GM06990 (cell line): Measurements from ENCODE around the gene ARHGAP8.
"Not testable (repeated sequence)": the region's sequence is repeated elsewhere in the genome, so short reads cannot be mapped to it uniquely, and the experiment has no call there.

Experiments used
- DNase-seq: peaks from one replicate; pipeline ENCODE4 v3.0.0-alpha.2; 2011; ENCODE audit not compliant: insufficient read length; ENCODE audit errors: extremely low read depth
- H3K27me3 ChIP-seq: replicated peaks from 2 replicates; pipeline ENCODE4 v1.6.0; 2011; ENCODE audit warnings: low read length; ENCODE audit not compliant: control insufficient read depth, insufficient read depth
- H3K36me3 ChIP-seq: 2 replicates; pipeline ENCODE4 v1.5.1; 2011; ENCODE audit warnings: low read length; ENCODE audit not compliant: control insufficient read depth, insufficient read depth
- H3K4me3 ChIP-seq: replicated peaks from 2 replicates; pipeline ENCODE4 v1.5.1; 2011; ENCODE audit warnings: low read depth, mild to moderate bottlenecking, control low read depth, low read length
- TF ChIP-seq, protein P1 (sequence below): IDR thresholded peaks from 2 replicates; pipeline ENCODE4 v1.5.1; 2011; ENCODE audit warnings: low read length, control low read depth, mild to moderate bottlenecking, inconsistent platforms; ENCODE audit not compliant: insufficient read depth, poor library complexity, severe bottlenecking

ARHGAP8 gene

DNA sequence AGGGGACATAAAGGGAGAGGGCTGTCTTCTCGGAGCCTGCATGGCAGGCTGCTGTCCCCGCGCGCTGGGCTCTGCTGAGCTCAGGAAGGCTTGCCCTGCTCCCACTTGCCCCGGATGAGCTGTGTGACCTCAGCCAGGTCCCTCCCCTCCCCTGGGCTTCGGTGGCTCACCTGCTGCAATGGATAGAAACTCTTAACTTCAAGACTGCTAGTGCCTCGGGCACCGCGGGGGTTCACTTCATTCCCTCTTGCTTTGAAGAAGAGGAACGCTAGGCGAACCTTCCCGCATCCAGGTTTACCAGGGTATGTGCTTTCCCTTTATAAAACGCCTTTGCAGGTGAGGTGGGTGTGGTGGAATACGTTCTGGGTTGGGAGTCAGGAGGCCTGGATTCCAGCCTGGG, 142.4 kb downstream of the ARHGAP8 start:
- Histone ChIP-seq H3K27me3 (no peaks in the 10 kb centered on the region), H3K36me3 (no peaks in the 10 kb centered on the region), H3K4me3 (no peak overlapping the region)
- TF ChIP-seq, protein P1, sequence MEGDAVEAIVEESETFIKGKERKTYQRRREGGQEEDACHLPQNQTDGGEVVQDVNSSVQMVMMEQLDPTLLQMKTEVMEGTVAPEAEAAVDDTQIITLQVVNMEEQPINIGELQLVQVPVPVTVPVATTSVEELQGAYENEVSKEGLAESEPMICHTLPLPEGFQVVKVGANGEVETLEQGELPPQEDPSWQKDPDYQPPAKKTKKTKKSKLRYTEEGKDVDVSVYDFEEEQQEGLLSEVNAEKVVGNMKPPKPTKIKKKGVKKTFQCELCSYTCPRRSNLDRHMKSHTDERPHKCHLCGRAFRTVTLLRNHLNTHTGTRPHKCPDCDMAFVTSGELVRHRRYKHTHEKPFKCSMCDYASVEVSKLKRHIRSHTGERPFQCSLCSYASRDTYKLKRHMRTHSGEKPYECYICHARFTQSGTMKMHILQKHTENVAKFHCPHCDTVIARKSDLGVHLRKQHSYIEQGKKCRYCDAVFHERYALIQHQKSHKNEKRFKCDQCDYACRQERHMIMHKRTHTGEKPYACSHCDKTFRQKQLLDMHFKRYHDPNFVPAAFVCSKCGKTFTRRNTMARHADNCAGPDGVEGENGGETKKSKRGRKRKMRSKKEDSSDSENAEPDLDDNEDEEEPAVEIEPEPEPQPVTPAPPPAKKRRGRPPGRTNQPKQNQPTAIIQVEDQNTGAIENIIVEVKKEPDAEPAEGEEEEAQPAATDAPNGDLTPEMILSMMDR = no peak
- DNase-seq = no peak

DNA sequence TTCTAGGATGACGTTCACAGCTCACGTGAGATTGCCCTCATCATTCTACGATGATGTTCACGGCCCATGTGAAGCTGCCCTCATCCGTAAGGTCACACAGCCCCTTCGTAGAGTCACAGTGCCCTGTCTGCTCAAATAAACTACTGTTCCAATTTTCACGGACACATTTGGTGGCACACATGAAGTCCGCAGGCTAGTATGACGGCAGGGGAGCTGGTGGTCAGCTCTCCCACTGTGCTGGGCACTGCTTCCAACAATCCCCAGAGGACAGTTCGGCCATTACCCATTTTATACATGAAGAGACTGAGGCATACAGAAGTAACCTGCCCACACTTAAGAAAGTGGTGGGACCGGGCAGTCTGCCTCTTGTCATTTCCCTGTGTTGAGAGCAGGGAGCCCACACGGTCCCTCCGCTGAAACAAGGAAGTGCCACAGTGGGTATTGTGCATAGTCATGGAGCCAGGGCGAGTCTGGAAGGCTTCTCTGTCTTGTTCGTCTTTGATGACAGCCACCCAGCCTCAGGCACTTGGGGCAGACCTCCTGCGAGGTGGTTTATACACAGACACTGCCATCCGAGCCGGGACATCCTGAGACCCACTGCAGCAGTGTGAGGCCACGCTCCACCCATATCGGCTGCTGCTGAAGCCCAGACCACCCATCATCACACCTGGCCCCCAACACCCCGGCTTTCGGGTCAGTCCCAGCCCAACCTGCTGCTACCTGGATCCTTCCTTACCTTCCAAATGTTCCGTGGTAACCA, 143.1 kb downstream of the ARHGAP8 start:
- Histone ChIP-seq H3K27me3 (no peaks in the 10 kb centered on the region), H3K36me3 (no peaks in the 10 kb centered on the region), H3K4me3 (no peak overlapping the region)
- TF ChIP-seq, protein P1 = no peak
- DNase-seq = no peak

DNA sequence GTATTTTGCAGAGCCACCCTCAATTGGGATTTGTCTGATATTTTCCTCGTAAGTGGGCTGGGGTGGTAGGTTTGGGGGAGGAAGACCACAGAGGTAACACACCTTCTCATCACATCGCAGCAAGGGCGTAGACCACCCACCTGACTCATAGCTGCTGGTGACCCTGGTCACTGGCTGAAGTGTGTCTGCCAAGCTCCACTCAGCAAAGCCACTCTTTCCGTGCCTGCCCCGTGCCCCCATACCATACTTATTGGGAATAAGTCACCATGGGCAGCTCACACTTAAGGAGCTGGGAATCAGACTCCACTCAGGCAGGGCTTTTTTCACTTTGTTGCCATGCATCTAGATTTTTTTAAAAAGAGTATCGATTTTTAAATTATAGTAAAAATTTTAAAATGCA, 145.9 kb downstream of the ARHGAP8 start:
- no peak overlapping the region for H3K4me3 ChIP-seq
- DNase-seq = no peak
- H3K36me3 ChIP-seq = no peaks in the 10 kb centered on the region
- TF ChIP-seq, protein P1 = no peak
- no peaks in the 10 kb centered on the region for H3K27me3 ChIP-seq

DNA sequence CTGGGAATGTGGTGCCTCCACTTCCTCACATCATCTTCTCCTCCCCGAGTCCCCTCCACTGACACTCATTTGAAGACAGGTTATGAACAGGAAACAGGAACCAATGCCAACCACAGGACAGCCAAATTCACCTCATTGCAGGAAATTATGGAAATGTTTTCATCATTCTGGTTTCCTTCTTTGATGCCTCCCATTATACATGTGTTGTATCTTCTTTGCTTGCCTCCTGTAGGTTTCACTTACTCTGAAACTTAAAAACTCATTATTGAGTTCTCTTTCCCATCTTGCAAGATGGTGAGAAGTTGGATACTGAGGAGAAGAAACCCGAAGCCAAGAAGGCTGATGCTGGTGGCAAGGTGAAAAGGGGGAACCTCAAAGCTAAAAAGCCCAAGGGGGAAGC, 148.9 kb downstream of the ARHGAP8 start:
- no peaks in the 10 kb centered on the region for H3K36me3 ChIP-seq
- TF ChIP-seq, protein P1 = no peak
- DNase-seq = no peak
- H3K4me3 ChIP-seq = no peak overlapping the region
- no peaks in the 10 kb centered on the region for H3K27me3 ChIP-seq

DNA sequence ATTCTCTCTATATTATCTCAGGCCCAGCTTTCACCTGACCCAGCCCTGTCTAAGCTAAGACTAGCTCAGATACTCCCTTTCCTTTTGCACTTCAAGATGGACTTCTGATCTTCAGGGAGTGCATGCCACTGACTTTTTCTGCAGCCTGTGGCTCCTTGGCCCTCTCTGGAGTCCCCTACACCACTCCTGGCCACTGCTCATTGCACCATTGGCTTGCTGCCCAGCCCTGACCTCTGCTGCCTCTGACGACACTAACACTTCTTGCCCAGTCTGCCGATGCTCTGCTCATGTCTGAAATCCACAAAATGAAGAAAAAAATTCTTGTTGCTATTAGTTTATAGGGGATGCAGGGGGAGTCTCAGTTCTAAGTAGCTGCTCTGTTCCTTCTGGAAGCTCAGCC, 150.8 kb downstream of the ARHGAP8 start:
- H3K4me3 ChIP-seq, DNase-seq, H3K36me3 ChIP-seq: not testable (repeated sequence)

DNA sequence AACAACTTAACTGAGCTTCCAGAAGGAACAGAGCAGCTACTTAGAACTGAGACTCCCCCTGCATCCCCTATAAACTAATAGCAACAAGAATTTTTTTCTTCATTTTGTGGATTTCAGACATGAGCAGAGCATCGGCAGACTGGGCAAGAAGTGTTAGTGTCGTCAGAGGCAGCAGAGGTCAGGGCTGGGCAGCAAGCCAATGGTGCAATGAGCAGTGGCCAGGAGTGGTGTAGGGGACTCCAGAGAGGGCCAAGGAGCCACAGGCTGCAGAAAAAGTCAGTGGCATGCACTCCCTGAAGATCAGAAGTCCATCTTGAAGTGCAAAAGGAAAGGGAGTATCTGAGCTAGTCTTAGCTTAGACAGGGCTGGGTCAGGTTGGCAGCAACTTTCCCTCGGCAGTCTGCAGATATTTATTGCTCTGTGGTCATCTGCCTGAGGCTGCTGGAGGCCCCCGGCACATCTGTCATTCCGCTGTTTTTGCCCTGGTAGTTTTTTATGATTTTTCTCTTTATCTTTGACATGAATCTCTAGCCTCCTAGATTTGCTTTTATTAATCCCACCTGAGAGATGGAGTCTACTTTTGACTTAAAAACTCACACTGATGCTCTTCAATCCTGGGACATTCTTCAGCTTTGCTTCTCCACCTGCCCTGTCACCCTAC, 152.2 kb downstream of the ARHGAP8 start:
- not testable (repeated sequence) for H3K36me3 ChIP-seq, DNase-seq, H3K4me3 ChIP-seq, H3K27me3 ChIP-seq

More for the DNA sequence above, 150.8 kb downstream of the ARHGAP8 start:
- H3K27me3 ChIP-seq = not testable (repeated sequence)
